Spleen (tissue), 11 donors: Measurements from ENCODE around the gene FAM107B. TPM values are rescaled to one million over a fixed set of nuclear protein-coding genes. Genes with fewer than 3 reads are reported as not detected.

Experiments used
- DNase-seq: peaks from one replicate; pipeline ENCODE4 v3.0.0-alpha.2; 2020
- H3K27ac ChIP-seq, 8 donors: fragments of 200-600 bp; sonication (generic) in 7 of 8; 1 replicate in 4 of 8; 2 replicates in 4 of 8; pipeline versions ENCODE4 v1.5.0 to v1.8.0; 2016 to 2021; ENCODE audit warnings: inconsistent platforms in 4 of 8, mild to moderate bottlenecking in 4 of 8, moderate library complexity in 1 of 8
- H3K27me3 ChIP-seq, 7 donors: fragments of 200-600 bp; sonication (generic) in 6 of 7; replicated peaks in 1 of 7; 1 replicate in 4 of 7; 2 replicates in 3 of 7; pipeline versions ENCODE4 v1.5.0 to v1.8.0; 2016 to 2021; ENCODE audit warnings: inconsistent platforms in 3 of 7, mild to moderate bottlenecking in 1 of 7
- H3K36me3 ChIP-seq, 6 donors: fragments of 200-600 bp; sonication (generic) in 5 of 6; 1 replicate in 4 of 6; 2 replicates in 2 of 6; pipeline versions ENCODE4 v1.5.0 to v1.8.0; 2016 to 2021; ENCODE audit warnings: inconsistent platforms in 2 of 6
- H3K4me1 ChIP-seq, 6 donors: fragments of 200-600 bp; sonication (generic) in 5 of 6; 1 replicate in 3 of 6; 2 replicates in 3 of 6; pipeline versions ENCODE4 v1.5.0 to v1.8.0; 2016 to 2021; ENCODE audit warnings: inconsistent platforms in 3 of 6
- H3K4me3 ChIP-seq, 8 donors: fragments of 200-600 bp; sonication (generic) in 7 of 8; 1 replicate in 4 of 8; 2 replicates in 4 of 8; pipeline versions ENCODE4 v1.5.0 to v1.8.0; 2016 to 2021; ENCODE audit warnings: inconsistent platforms in 4 of 8, mild to moderate bottlenecking in 4 of 8, moderate library complexity in 2 of 8
- H3K9me3 ChIP-seq, 8 donors: fragments of 200-600 bp; sonication (generic) in 7 of 8; 1 replicate in 4 of 8; 2 replicates in 4 of 8; pipeline versions ENCODE4 v1.5.0 to v1.8.0; 2016 to 2021; ENCODE audit warnings: inconsistent platforms in 4 of 8
- POLR2A ChIP-seq, 3 donors: fragments of 450-650 bp; IDR thresholded peaks; one replicate each; pipeline ENCODE4 v1.5.1; 2017; ENCODE audit warnings: antibody characterized with exemption in 3 of 3, mild to moderate bottlenecking in 1 of 3
- POLR2AphosphoS5 ChIP-seq, 3 donors: sonication (generic); formaldehyde crosslinking; IDR thresholded peaks; one replicate each; pipeline ENCODE4 v1.5.1; 2017; ENCODE audit warnings: antibody characterized with exemption in 3 of 3
- WGBS, 5 donors: extraction: QIAGEN DNeasy Blood & Tissue Kit in 3 of 5; methylation state at CpG; one replicate each; pipeline versions ENCODE4 v1.1.5 to v1.1.7; 2013 to 2018; 5-methylcytosine and 5-hydroxymethylcytosine counted together
- intact Hi-C: fragments of 100-400 bp; cut with DNase I; formaldehyde crosslinking; loops from one replicate; pipeline ENCODE4 v1.15.0; 2023; ENCODE audit warnings: low total_unique reads
- polyA plus RNA-seq, 3 donors: library from polyadenylated mRNA; stranded (reverse); fragments of 200-250 nt; gene quantifications; one replicate each; pipeline ENCODE4 v1.2.1, GENCODE V29; 2013
- total RNA-seq, 7 donors: library from RNA; depleted of rRNA in 3 of 7; stranded (reverse); fragments of >200 nt in 3 of 7; fragmentation: NEBNext Ultra II Directional in 4 of 7; extraction: Animal tissue kit (Norgen Biotek cat#: 25700) in 4 of 7; gene quantifications; one replicate each; pipeline versions ENCODE4 v1.1.0 to v1.2.1, GENCODE V29; 2016 to 2021
- TF ChIP-seq, protein P1 (sequence below), 11 experiments: fragments of 200-600 bp in 7 of 11; fragments of 450-650 bp in 4 of 11; sonication (generic) in 4 of 11; IDR thresholded peaks in 8 of 11; conservative IDR thresholded peaks in 3 of 11; 1 replicate in 7 of 11; 2 replicates in 4 of 11; pipeline versions ENCODE4 v1.4.0 to v1.8.0; 2016 to 2021; ENCODE audit warnings: antibody characterized with exemption in 11 of 11, inconsistent platforms in 4 of 11, mild to moderate bottlenecking in 1 of 11
- donor health status: healthy with polysubstance abuse.
- donor health status: DM: no; HTN: no; CAD: no; lungs with moderate emphysema.
- donor health status: DM: no; HTN: no; CAD: no.
- donor health status: Bipolar disorder and iron deficiency.
- donor health status: healthy.
- donor health status: DM: no; HTN: no; CAD: no.
- donor health status: DM: yes; HTN: yes; CAD: no.

The FAM107B gene
- total and polyA plus RNA-seq, 10 donors, result 40.1 to 115 (median 75.5) TPM

DNA sequence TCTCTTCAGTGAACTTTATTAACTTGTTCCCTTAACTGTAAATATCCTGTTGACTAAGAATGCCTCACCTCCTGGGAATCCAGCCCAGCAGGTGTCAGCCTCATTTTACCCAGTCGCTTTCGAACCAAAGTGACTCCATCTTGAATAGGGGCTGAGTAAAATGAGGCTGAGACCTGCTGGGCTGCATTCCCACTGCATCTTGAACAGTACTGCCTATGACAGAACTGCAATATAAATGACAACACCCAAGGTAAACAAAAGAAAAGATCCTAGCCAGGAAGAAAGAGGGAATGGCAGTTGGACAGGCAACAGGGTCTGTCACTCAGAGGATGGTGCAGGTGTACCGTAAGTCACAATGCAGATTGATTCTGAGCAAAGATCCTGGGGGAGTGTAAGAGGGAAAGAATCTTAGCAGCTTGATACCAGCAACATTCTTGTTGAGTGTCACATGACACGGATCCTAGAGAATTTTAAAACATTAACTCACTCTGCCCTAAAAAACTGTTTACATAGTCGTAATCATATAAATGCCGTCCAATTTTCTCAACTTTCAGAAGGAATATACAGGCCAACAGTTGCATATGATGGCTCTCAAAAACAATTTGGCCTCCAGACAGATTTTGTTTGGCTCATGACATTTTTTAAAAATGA lies 4.4 kb upstream of the FAM107B start:
- no peak for DNase-seq
- no peak overlapping the region for H3K4me3 ChIP-seq
- intact Hi-C loops, result no loop called here
- no peak overlapping the region for H3K27ac ChIP-seq
- no peaks in the 10 kb centered on the region for H3K27me3 ChIP-seq
- H3K9me3 ChIP-seq, result no peaks in the 10 kb centered on the region
- no peak for TF ChIP-seq POLR2A (IDR thresholded peaks at IDR 0.05)
- TF ChIP-seq, protein P1, sequence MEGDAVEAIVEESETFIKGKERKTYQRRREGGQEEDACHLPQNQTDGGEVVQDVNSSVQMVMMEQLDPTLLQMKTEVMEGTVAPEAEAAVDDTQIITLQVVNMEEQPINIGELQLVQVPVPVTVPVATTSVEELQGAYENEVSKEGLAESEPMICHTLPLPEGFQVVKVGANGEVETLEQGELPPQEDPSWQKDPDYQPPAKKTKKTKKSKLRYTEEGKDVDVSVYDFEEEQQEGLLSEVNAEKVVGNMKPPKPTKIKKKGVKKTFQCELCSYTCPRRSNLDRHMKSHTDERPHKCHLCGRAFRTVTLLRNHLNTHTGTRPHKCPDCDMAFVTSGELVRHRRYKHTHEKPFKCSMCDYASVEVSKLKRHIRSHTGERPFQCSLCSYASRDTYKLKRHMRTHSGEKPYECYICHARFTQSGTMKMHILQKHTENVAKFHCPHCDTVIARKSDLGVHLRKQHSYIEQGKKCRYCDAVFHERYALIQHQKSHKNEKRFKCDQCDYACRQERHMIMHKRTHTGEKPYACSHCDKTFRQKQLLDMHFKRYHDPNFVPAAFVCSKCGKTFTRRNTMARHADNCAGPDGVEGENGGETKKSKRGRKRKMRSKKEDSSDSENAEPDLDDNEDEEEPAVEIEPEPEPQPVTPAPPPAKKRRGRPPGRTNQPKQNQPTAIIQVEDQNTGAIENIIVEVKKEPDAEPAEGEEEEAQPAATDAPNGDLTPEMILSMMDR (IDR thresholded peaks at IDR 0.05 in 8 of 11, conservative IDR thresholded peaks at IDR 0.05 in 3 of 11), result no peak
- no peak for TF ChIP-seq POLR2AphosphoS5 (IDR thresholded peaks at IDR 0.05)
- 77 to 93% (median 86%) methylated on average over 6 of the region's 6 CpGs for WGBS, 5 donors
- peaks cover 0 to 16% (median 8%) of the 10 kb centered on the region in 6 donors for H3K4me1 ChIP-seq
- no peaks in the 10 kb centered on the region for H3K36me3 ChIP-seq

DNA sequence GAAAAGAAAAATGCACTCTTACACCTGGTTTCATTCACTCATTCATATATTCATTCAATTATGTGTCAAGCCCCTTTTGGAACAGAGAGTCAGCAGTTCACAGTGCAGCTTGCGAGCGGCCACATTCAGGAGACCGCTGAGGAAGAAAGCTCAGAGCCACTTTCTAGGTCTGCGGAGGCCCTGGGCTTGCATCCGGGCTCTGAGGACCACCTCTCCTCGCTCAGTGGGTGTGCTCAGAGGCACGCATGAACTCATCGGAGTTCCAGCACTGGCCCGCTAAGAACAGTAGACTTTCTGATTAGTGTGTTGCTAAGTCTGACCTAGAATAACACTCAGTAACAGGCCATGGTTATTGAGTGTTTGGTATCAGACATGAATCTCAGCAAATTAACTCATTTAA lies 1.8 kb upstream of the FAM107B start:
- H3K36me3 ChIP-seq, result no peaks in the 10 kb centered on the region
- 87 to 96% (median 90%) methylated on average over 9 of the region's 9 CpGs for WGBS, 5 donors
- intact Hi-C loops, result no loop called here
- TF ChIP-seq POLR2A (IDR thresholded peaks at IDR 0.05) (no peak), POLR2AphosphoS5 (IDR thresholded peaks at IDR 0.05) (no peak)
- TF ChIP-seq, protein P1 (IDR thresholded peaks at IDR 0.05 in 8 of 11, conservative IDR thresholded peaks at IDR 0.05 in 3 of 11), result no peak
- no peak overlapping the region for H3K4me3 ChIP-seq
- no peaks in the 10 kb centered on the region for H3K27me3 ChIP-seq
- no peak for DNase-seq
- H3K4me1 ChIP-seq, result peaks cover 0 to 4% (median under 1%) of the 10 kb centered on the region in 6 donors
- H3K9me3 ChIP-seq, result no peaks in the 10 kb centered on the region
- H3K27ac ChIP-seq, result no peak overlapping the region

DNA sequence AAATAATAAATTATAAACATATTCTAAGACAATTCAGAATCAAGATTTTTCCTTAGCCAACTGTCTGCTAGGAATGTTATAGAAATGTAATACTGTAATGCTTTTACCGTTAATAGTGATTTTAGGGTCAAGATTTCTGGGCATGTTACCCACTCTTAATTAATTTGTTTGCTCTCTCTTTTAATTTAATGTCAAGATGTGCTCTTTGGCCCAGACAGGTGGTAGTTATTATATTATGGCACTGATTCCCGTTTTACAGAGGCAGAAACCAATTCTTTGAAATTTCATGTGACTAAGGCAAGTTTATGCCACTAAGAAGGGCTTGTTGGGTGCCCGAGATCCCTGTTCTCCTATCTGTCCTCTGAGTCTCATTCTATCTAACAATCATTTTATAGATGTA lies 959 bp upstream of the FAM107B start:
- no peak overlapping the region for H3K27ac ChIP-seq

DNA sequence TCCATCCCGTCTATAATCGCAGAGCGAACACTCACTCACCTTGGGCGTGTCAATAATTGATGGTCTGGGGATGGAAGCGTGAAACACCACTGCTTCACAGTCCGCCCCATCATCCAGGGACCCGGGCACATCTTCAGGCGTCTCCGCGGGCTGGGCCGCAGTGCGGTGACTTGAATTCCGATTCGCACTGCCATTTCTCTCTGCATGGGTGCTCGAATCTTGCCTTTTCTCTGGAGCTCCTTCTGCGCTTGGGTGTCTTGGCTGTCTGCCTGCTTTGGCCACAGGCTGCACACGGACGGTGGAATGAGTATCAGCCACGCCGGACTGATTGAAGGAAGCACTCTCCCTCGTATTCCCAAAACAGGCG lies 500 bp downstream of the FAM107B start:
- Histone ChIP-seq H3K9me3 (no peaks in the 10 kb centered on the region), H3K27ac (no peak overlapping the region), H3K4me1 (no peaks in the 10 kb centered on the region), H3K27me3 (no peaks in the 10 kb centered on the region), H3K36me3 (no peaks in the 10 kb centered on the region), H3K4me3 (no peak overlapping the region)
- no peak for DNase-seq
- WGBS, 5 donors, result 95 to 98% (median 96%) methylated on average over 22 of the region's 22 CpGs
- intact Hi-C loops, result no loop called here
- no peak for TF ChIP-seq POLR2A (IDR thresholded peaks at IDR 0.05)
- no peak for TF ChIP-seq POLR2AphosphoS5 (IDR thresholded peaks at IDR 0.05)
- TF ChIP-seq, protein P1 (IDR thresholded peaks at IDR 0.05 in 8 of 11, conservative IDR thresholded peaks at IDR 0.05 in 3 of 11), result no peak

More for the DNA sequence above, 959 bp upstream of the FAM107B start:
- TF ChIP-seq, protein P1 (IDR thresholded peaks at IDR 0.05 in 8 of 11, conservative IDR thresholded peaks at IDR 0.05 in 3 of 11), result no peak
- TF ChIP-seq POLR2A (IDR thresholded peaks at IDR 0.05) (no peak), POLR2AphosphoS5 (IDR thresholded peaks at IDR 0.05) (no peak)
- Histone ChIP-seq H3K9me3 (no peaks in the 10 kb centered on the region), H3K4me3 (no peak overlapping the region), H3K27me3 (no peaks in the 10 kb centered on the region), H3K4me1 (no peaks in the 10 kb centered on the region), H3K36me3 (no peaks in the 10 kb centered on the region)
- DNase-seq, result no peak
- intact Hi-C loops, result no loop called here
- WGBS, 5 donors, result 83 to 94% (median 90%) methylated on average over 3 of the region's 3 CpGs
